Parathyroid adenoma (tissue), 2 donors: Measurements from ENCODE around the gene FRK.

Experiments used
- H2AFZ ChIP-seq: fragments of 300-600 bp; sonication (generic); one replicate; pipeline ENCODE4 v1.7.0; 2017; ENCODE audit warnings: antibody characterized with exemption, mild to moderate bottlenecking
- H3K27ac ChIP-seq: fragments of 300-600 bp; sonication (generic); one replicate; pipeline ENCODE4 v1.7.0; 2017
- H3K27me3 ChIP-seq: fragments of 300-600 bp; sonication (generic); one replicate; pipeline ENCODE4 v1.7.0; 2017; ENCODE audit warnings: low read length; ENCODE audit not compliant: control insufficient read depth, insufficient read depth
- H3K36me3 ChIP-seq: fragments of 300-600 bp; sonication (generic); one replicate; pipeline ENCODE4 v1.7.0; 2017; ENCODE audit warnings: low read length; ENCODE audit not compliant: control insufficient read depth, insufficient read depth
- H3K4me1 ChIP-seq: fragments of 300-600 bp; sonication (generic); one replicate; pipeline ENCODE4 v1.7.0; 2017; ENCODE audit warnings: control low read depth
- H3K4me2 ChIP-seq: fragments of 300-600 bp; sonication (generic); one replicate; pipeline ENCODE4 v1.7.0; 2017; ENCODE audit warnings: low read length
- H3K4me3 ChIP-seq: fragments of 300-600 bp; sonication (generic); one replicate; pipeline ENCODE4 v1.7.0; 2017; ENCODE audit warnings: low read depth, low read length
- H3K79me2 ChIP-seq: fragments of 300-600 bp; sonication (generic); one replicate; pipeline ENCODE4 v1.7.0; 2017; ENCODE audit warnings: control low read depth
- H3K9ac ChIP-seq: fragments of 300-600 bp; sonication (generic); one replicate; pipeline ENCODE4 v1.7.0; 2017; ENCODE audit warnings: mild to moderate bottlenecking
- H3K9me3 ChIP-seq: fragments of 300-600 bp; sonication (generic); one replicate; pipeline ENCODE4 v1.7.0; 2017; ENCODE audit warnings: low read length; ENCODE audit not compliant: control insufficient read depth
- CTCF ChIP-seq: fragments of 300-600 bp; sonication (generic); IDR thresholded peaks from one replicate; pipeline ENCODE4 v1.7.0; 2017; ENCODE audit warnings: antibody characterized with exemption, mild to moderate bottlenecking
- donor health status: primary hyperparathyroidism.

Gene FRK

GRCh38 chr6:116083052-116083451 lies 22.4 kb upstream of the FRK start:
- Histone ChIP-seq H3K27ac (no peak overlapping the region), H3K4me2 (no peak overlapping the region), H3K79me2 (no peaks in the 10 kb centered on the region), H3K9ac (no peak overlapping the region), H3K4me3 (no peak overlapping the region), H3K4me1 (no peaks in the 10 kb centered on the region), H3K9me3 (no peaks in the 10 kb centered on the region), H3K36me3 (no peaks in the 10 kb centered on the region), H3K27me3 (no peaks in the 10 kb centered on the region), H2AFZ (no peak overlapping the region)
- no peak for TF ChIP-seq CTCF

- Histone ChIP-seq H3K9me3 (no peaks in the 10 kb centered on the region), H3K36me3 (no peaks in the 10 kb centered on the region), H3K27me3 (no peaks in the 10 kb centered on the region), H2AFZ (no peak overlapping the region), H3K79me2 (no peaks in the 10 kb centered on the region), H3K27ac (no peak overlapping the region), H3K4me2 (no peak overlapping the region), H3K4me3 (no peak overlapping the region), H3K9ac (no peak overlapping the region), H3K4me1 (no peaks in the 10 kb centered on the region)
- TF ChIP-seq CTCF, result no peak
Measured at GRCh38 chr6:116078945-116079344, 18.3 kb upstream of the FRK start.

DNA sequence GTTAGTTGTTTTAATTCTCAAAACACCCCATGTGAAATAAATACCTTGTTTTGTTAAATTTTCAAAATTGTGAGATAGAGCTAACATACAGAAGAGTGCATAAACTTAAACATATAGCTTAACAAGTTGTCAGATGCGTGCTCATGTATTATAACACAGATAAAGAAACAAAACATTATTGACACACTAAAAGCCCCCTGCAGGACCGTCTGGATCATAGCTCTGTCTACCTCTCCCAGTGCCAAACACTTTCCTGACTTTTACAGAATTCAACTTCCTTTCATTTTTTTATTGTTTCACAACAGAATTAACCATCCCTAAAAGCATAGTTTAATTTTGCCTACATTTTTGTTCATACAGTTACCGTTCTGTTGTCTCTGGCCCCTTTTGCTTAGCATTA lies 17.8 kb upstream of the FRK start:
- Histone ChIP-seq H3K36me3 (no peaks in the 10 kb centered on the region), H3K4me1 (no peaks in the 10 kb centered on the region), H3K9ac (no peak overlapping the region), H3K4me2 (no peak overlapping the region), H3K4me3 (no peak overlapping the region), H3K27ac (no peak overlapping the region), H3K27me3 (no peaks in the 10 kb centered on the region), H2AFZ (no peak overlapping the region), H3K9me3 (no peaks in the 10 kb centered on the region), H3K79me2 (no peaks in the 10 kb centered on the region)
- no peak for TF ChIP-seq CTCF

DNA sequence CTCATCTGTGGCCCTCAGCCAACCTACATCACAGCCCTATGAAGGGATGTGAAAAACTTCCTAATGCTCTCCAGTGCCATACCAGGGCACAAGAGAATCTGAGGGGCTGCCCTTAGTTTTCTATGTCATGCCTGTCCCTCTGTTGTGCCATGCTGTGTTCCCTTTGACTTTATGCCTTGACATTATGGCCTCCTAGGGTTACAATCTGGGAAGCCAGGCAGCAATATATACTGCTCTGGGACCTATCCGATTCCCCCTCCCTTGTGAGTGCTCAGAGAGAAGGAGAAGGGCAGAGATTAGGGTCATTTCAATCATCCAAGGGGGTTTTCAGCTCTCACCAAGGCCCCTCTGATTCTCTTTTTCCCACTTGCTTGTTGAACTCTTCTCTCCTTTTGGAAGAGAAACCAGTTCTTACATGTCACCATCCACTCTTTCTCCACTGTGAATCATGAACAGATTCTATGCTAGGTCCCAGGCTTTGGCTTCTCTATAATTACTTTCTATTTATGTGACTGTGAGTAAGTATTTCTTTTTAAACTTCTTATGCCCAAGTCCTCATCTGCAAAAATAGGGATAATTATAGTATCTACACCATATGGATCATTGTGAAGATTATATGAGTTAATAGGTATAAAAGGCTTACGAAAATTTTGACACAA lies 14.2 kb upstream of the FRK start:
- Histone ChIP-seq H3K27me3 (no peaks in the 10 kb centered on the region), H3K4me1 (no peaks in the 10 kb centered on the region), H3K9ac (no peak overlapping the region), H3K9me3 (no peaks in the 10 kb centered on the region), H2AFZ (no peak overlapping the region), H3K4me2 (no peak overlapping the region), H3K4me3 (no peak overlapping the region), H3K27ac (no peak overlapping the region), H3K79me2 (no peaks in the 10 kb centered on the region), H3K36me3 (no peaks in the 10 kb centered on the region)
- no peak for TF ChIP-seq CTCF

- Histone ChIP-seq H3K27ac (no peak overlapping the region), H3K27me3 (no peaks in the 10 kb centered on the region), H3K4me1 (no peaks in the 10 kb centered on the region), H3K36me3 (no peaks in the 10 kb centered on the region), H2AFZ (no peak overlapping the region), H3K4me3 (no peak overlapping the region), H3K9me3 (no peaks in the 10 kb centered on the region), H3K79me2 (no peaks in the 10 kb centered on the region), H3K9ac (no peak overlapping the region), H3K4me2 (no peak overlapping the region)
- no peak for TF ChIP-seq CTCF
Measured at GRCh38 chr6:116073765-116074440, 13.2 kb upstream of the FRK start.
